ENCODE measurements around the gene LRCH4.

DNA sequence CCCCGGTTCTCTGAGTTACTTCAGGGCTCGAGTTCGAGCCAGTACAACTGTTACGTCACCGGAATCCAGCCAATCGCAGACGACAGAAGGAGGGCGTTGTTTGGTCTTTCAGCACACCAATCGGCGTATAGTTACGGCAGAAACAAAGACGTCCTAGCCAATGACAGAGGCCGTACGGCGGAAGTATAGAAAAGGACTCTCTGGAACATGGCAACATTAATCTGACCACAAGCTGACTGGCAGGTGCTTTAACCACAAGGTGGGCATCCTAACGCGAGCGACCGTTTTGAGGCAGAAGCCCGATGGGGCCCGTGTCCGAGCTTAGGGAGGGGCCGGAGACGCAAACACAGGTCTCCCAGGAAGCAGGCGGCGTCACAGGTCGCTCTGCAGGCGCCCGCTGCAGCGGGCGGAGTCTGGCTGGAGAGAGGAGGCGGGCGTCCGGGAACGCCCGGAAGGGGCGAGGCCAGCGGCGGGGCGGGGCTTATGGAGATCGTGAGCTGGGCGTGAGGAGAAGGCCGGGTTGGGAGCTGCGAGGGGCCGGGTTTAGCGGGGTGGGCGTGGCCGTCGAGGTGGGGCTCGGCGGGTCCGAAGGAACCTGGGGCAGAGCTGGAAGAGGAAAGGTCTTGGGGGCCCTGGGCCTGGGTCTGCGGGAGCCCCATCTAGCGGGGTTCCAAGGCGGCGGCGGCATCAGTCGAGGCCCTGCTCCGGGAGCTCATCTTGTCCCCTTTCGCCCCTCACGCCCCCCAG, 26.2 kb upstream of the LRCH4 start, which contains the start of gene MOSPD3:
- TF ChIP-seq ZNF232 (CRISPR knock-in tag; IDR thresholded peaks at IDR 0.05; ENCODE audit: borderline replicate concordance) (no peak; the same call in 1 of the 2 replicates), MBNL3 (CRISPR knock-in tag; conservative IDR thresholded peaks at IDR 0.05) (no peak), MIER3 (CRISPR knock-in tag; IDR thresholded peaks at IDR 0.05; ENCODE audit: borderline replicate concordance) (no peak), POLR2A (IDR thresholded peaks at IDR 0.05; ENCODE audit: insufficient read depth in 1 of 2, low read depth in 2 of 2, low read length in 2 of 2) (peak; percentile 60 to 78), KAT7 (CRISPR knock-in tag; IDR thresholded peaks at IDR 0.05; ENCODE audit: borderline replicate concordance) (no peak; the same call in 1 of the 2 replicates)

Data from HepG2 (cell line).